Endothelial cell (in vitro differentiated cells): ENCODE data around the gene TUSC2. TPM values are rescaled to one million over a fixed set of nuclear protein-coding genes. Genes with fewer than 3 reads are reported as not detected.

ENCODE experiments used
- DNase-seq: peaks from one replicate; pipeline ENCODE4 v3.0.0; 2021; ENCODE audit warnings: low spot score
- H3K27ac Mint-ChIP-seq: one replicate; pipeline ENCODE4 v1.8.0; 2021; ENCODE audit warnings: mixed read lengths, inconsistent platforms; ENCODE audit not compliant: unreplicated experiment
- H3K27me3 Mint-ChIP-seq: one replicate; pipeline ENCODE4 v1.8.0; 2021; ENCODE audit warnings: mild to moderate bottlenecking, moderate library complexity, mixed read lengths, inconsistent platforms; ENCODE audit not compliant: unreplicated experiment
- H3K36me3 Mint-ChIP-seq: one replicate; pipeline ENCODE4 v1.8.0; 2021; ENCODE audit warnings: mild to moderate bottlenecking, low read depth, mixed read lengths, inconsistent platforms; ENCODE audit not compliant: unreplicated experiment
- H3K4me1 Mint-ChIP-seq: one replicate; pipeline ENCODE4 v1.8.0; 2021; ENCODE audit warnings: mild to moderate bottlenecking, mixed read lengths, inconsistent platforms; ENCODE audit not compliant: unreplicated experiment
- H3K4me3 Mint-ChIP-seq: one replicate; pipeline ENCODE4 v1.8.0; 2021; ENCODE audit warnings: mild to moderate bottlenecking, mixed read lengths, inconsistent platforms; ENCODE audit not compliant: unreplicated experiment
- H3K9me3 Mint-ChIP-seq: one replicate; pipeline ENCODE4 v1.8.0; 2021; ENCODE audit warnings: mixed read lengths, inconsistent platforms; ENCODE audit not compliant: unreplicated experiment
- CTCF ChIP-seq: fragments of 200-600 bp; sonication (generic); IDR thresholded peaks from one replicate; pipeline ENCODE4 v1.5.0; 2021; ENCODE audit warnings: antibody characterized with exemption; ENCODE audit not compliant: unreplicated experiment
- total RNA-seq: library from RNA; stranded (reverse); fragmentation: NEBNext Ultra II Directional; extraction: Animal tissue kit (Norgen Biotek cat#: 25700); gene quantifications from one replicate; pipeline ENCODE4 v1.2.1, GENCODE V29; 2021; ENCODE audit not compliant: unreplicated experiment

TUSC2 gene
- total RNA-seq, 1 donor from 2014 or later, result 36.4 TPM

- DNase-seq, result no peak
- Mint-ChIP-seq H3K27ac (peak overlapping the region; percentile 42), H3K36me3 (no peaks in the 10 kb centered on the region), H3K4me1 (peaks cover 16% of the 10 kb centered on the region), H3K27me3 (peaks cover 19% of the 10 kb centered on the region), H3K4me3 (peak overlapping the region; percentile 25), H3K9me3 (no peaks in the 10 kb centered on the region)
- TF ChIP-seq CTCF, result no peak
Measured at GRCh38 chr3:50275141-50275995, 52.7 kb downstream of the TUSC2 start.

Other genes with a start within 250 kb of the TUSC2 start
- 219 TPM for gene RBM5, start 239.3 kb downstream of the TUSC2 start, total RNA-seq
- gene SEMA3F, start 172.9 kb downstream of the TUSC2 start, total RNA-seq, result 21.3 TPM
- 0.59 TPM for gene GNAT1, start 136.6 kb downstream of the TUSC2 start, total RNA-seq
- 0.56 TPM for gene SLC38A3, start 123.0 kb downstream of the TUSC2 start, total RNA-seq
- gene GNAI2, start 92.0 kb downstream of the TUSC2 start, total RNA-seq, result 771 TPM
- 1.7 TPM for gene SEMA3B, start 59.1 kb downstream of the TUSC2 start, total RNA-seq
- 0.18 TPM for gene LSMEM2, start 49.1 kb downstream of the TUSC2 start, total RNA-seq
- gene IFRD2, start 35.8 kb downstream of the TUSC2 start, total RNA-seq, result 43.2 TPM
- 12.7 TPM for gene HYAL3, start 28.8 kb downstream of the TUSC2 start, total RNA-seq
- gene NAA80, start 28.8 kb downstream of the TUSC2 start, total RNA-seq, result 17.1 TPM
- gene HYAL1, start 24.6 kb downstream of the TUSC2 start, total RNA-seq, result 1.6 TPM
- gene HYAL2, start 5.5 kb downstream of the TUSC2 start, total RNA-seq, result 214 TPM
- gene RASSF1, start 12.6 kb upstream of the TUSC2 start, total RNA-seq, result 14.8 TPM
- not detected for gene ZMYND10, start 17.5 kb upstream of the TUSC2 start, total RNA-seq
- 18.0 TPM for gene NPRL2, start 22.6 kb upstream of the TUSC2 start, total RNA-seq
- 5.5 TPM for gene CYB561D2, start 22.6 kb upstream of the TUSC2 start, total RNA-seq
- gene TMEM115, start 31.3 kb upstream of the TUSC2 start, total RNA-seq, result 44.9 TPM
- 17.3 TPM for gene CACNA2D2, start 175.4 kb upstream of the TUSC2 start, total RNA-seq
- 4.0 TPM for gene C3orf18, start 239.5 kb upstream of the TUSC2 start, total RNA-seq
- gene HEMK1, start 241.3 kb upstream of the TUSC2 start, total RNA-seq, result 10.9 TPM